Fibroblast of skin of right quadriceps (primary cell): Measurements from ENCODE around the gene TREML2.
"Not testable (repeated sequence)": the region's sequence is repeated elsewhere in the genome, so short reads cannot be mapped to it uniquely, and the experiment has no call there.

Experiments used
- DNase-seq: peaks from one replicate; pipeline ENCODE4 v3.0.0-alpha.2; 2013

Gene TREML2, protein sequence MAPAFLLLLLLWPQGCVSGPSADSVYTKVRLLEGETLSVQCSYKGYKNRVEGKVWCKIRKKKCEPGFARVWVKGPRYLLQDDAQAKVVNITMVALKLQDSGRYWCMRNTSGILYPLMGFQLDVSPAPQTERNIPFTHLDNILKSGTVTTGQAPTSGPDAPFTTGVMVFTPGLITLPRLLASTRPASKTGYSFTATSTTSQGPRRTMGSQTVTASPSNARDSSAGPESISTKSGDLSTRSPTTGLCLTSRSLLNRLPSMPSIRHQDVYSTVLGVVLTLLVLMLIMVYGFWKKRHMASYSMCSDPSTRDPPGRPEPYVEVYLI

DNA sequence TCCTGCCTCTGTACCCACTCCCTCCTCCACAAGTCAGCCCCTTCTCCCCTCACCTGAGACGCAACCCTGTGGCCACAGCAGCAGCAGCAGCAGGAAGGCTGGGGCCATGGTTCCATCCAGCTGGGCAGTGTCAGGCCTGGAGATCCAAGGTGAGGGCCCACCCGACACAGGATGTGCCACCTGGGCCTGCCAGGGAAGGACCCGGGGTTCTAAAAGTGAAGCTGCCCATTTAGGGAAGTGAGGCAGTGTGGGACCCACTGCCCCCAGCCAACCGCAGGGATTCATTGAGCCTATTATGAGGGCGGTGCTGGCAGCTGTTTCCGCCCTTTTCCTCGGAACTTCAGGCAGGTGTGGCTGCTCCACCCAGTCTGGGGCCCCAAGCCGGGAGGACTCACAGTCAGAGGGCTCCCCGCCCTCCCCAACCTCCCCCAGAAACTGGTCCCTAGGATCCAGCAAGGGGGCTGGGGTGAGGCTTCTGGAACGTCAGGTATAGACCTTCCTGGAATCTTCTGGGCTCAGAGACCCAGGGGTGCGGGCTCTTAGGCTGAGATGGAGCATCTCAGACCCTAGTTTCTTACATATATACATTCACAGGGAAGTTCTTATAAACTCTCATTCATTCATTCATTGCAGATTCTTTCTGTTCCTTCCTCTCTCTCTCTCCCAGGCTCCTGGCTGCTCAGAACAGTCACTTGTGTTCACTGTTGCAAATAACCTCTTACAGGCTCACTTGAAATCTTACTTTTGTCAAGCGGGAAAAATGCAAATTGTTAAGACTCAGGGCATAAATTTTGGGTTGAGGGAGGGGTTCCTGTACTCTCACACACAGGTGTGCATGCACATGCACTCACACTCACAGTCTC, at the start of gene TREML2:
Gene TREML2 (minus strand): TSS at position 249 of the 863 bp plus-strand sequence. CDS start 141 bp downstream, at position 108.
- DNase-seq, result no peak

DNA sequence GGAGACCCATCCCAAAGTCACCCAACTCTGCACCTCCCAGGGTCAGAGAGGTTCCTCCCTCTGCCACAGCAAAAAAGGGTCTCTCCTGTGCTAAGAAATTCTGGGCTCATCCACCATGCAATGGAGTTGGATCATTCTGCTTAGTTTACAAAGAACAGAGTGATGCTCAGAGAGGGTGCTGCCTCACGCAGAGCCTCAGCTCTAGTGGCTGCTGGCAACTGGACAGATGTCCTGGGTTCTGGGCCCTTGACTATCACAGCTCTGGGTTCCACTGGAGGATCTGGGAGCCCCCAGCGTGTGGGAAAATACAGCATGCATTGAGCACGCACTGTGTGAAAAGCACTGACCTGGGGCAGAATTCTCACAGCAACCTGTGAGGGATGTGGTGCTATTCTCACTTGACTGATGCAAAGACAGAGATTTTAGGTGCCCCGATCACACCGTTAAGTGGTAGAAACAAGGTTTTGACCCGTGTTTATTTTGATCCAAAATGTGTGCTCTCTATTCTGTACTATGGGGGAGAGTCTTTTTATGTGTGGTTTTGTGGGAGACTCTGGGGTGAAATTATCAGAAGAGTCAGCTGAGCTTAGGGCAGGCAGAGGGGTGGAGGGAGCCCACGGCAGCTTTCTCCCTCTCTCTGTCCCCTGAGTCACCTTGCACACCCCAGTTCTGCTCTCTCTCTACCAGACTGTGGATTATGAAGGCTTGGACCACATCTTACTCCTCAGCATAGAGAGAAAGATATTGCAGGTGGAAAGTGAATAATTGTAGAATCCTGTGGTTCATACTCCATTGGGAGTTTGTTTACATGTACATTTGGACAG, 47.1 kb upstream of the TREML2 start:
- DNase-seq, result no peak

DNA sequence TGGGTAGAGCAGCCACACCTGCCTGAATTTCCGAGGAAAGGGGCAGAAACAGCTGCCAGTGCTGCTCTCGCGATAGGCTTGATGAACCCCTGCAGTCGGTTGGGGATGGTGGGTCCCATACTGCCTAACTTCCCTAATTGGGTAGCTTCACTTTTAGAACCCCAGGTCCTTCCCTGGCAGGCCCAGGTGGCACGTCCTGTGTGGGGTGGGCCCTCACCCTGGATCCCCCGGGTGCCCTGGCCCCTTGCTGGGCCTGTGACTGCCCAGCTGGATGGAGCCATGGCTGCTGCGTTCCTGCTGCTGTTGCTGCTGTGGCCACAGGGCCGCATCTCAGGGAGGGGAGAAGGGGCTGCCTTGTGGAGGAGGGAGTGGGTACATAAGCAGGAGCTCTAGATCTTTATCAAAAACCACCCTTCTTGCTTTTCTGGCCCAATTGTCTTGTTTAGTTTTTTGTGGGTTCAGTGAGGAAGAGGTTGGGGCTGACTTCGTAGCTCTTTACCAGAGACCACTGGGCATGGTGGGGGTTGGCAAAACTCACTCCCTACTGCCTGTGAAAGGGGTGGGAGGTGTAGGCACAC, 46.4 kb upstream of the TREML2 start:
- no peak for DNase-seq

DNA sequence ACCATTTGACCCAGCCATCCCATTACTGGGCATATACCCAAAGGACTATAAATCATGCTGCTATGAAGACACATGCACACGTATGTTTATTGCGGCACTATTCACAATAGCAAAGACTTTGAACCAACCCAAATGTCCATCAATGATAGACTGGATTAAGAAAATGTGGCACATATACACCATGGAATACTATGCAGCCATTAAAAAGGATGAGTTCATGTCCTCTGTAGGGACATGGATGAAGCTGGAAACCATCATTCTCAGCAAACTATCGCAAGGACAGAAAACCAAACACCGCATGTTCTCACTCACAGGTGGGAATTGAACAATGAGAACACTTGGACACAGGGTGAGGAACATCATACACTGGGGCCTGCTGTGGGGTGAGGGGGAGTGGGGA, 45.6 kb upstream of the TREML2 start:
- not testable (repeated sequence) for DNase-seq

DNA sequence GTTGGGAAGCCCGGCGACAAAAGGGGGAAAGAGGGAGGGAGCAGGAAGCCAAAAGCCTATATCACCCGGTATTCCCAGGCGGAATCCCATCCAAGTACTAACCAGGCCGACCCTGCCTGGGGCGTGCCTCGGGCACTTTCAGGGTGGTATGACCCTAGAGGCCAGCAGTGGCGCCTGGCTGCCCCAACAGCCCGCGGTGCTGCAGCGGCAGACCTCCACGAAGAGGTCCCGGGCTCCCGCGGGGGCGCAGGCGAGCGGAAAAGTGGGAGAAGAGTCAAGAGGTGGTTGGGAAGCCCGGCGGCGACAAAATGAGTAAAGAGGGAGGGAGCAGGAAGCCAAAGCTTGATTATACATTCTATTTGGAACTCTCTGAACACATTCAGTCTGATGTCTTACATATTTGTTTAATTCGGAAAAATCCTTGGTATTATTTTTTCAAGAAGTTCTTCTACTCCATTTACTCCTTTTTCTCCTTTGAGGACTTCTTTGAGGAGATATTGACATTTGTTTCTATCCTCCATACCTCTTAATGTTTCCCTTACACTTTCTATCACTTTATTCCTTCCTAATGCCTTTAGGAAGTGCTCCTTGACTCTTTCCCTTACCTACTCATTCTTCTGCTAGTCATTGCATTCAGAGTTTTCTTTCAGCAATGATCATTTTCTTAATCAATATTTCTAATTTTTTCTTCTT, 38.7 kb upstream of the TREML2 start:
- DNase-seq, result no peak

DNA sequence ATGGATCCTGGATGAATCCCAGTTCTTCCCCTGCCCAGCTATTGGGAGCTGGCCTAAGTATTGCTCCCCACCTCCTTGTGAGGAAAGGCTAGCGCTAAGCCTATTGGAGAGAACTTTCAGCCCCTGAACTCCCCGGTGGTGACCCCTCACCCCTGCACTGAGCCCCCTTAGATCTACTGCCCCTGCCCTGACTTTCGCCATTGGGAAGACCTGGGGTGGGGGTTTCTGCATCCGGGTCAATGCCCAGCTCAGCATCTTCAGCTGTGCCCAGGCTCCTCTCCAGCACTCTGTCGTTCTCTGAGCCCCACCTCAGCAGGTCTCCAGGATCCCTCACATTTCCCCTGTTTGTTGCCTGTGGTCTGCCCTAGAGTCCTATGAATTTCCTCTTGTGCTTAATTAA, 36.2 kb upstream of the TREML2 start:
- no peak for DNase-seq

DNA sequence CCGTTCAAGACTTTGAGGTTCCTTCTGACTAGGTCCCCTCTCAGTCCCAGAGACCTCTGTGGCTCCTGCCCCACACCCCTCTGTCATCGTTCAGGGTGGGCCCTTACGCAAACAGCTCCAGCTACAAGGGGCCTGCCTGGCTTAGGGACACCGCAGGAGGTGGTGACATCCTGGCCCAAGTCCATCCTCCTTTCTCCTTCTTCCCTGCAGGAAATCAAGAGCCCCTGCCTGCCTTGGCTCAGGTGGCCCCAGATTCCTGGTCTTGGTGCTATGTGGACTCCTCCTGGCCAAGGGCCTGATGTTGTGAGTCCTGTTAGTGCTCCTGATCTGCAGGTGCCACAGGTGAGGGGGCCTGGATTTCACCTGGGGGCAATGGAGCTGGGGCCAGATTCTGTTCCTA, 35.3 kb upstream of the TREML2 start:
- no peak for DNase-seq

DNA sequence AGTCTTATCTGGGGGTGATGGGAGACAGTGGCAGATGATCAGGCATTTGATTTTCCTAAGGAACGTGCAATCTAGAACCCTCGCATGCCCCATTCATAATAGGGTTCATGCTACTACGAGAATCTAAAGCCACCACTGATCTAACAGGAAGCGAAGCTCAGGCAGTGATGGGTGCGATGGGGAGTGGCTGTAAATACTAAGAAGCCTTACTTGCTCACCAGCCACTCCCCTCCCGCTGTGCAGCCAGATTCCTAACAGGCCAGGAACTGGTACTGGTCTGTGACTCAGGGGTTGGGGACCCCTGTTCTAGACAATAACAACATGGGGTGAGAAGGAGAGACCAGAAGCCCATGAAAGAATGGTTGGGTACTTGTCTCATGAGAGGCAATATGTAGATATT, 31.7 kb upstream of the TREML2 start:
- DNase-seq, result no peak

DNA sequence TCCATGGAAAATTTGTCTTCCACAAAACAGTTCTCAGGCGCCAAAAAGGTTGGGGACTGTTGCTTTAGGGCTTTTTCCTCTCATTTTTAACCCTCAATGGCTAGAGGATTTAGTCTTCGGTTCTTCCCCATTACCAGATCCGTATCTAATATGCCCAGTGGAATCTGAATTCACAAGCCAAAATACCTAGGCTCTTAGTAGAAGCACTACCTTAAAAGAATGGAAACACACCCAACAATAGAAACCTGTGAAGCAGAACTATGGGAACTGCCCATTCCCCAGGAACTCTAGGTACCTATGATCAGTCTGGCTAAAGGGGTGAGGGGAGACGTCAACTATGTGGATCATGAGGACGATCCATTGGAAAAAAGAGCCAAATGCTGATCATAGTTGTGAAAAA, 30.3 kb upstream of the TREML2 start:
- DNase-seq, result no peak

DNA sequence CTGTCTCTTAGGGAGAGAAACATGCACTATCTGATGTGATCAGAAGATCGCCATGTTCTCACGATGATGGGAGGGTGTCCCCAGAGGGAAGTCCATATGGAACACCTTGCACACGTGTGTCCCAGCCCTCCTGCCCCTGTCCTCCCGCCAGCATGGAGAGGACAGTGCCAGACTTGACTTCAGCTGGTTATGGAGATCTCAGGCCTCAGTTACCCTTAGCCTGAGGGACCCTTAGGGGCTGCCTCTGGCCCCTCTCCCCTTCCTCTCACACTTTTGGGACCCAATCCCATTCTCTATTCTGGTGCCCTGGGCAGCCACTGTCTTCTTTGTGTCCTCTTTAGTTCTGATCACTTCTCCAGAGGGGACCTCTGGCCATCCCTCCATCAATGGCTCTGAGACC, 28.8 kb upstream of the TREML2 start:
- no peak for DNase-seq

DNA sequence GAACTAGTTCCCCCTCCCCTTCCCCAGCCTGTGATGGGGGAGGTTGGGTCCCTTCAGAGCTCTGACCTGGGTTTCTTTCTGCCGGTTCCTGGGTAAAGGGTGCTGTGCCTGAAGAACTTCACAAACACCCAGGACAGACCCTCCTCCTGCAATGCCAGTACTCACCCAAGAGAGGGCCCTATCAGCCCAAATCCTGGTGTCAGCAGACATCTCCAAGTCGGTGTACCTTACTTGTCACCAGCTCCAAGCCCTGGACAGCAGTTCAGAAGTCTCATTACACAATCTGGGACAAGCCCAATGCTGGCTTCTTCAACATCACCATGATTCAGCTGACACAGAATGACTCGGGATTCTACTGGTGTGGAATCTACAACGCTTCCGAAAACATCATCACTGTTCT, 27.7 kb upstream of the TREML2 start:
- DNase-seq, result no peak

DNA sequence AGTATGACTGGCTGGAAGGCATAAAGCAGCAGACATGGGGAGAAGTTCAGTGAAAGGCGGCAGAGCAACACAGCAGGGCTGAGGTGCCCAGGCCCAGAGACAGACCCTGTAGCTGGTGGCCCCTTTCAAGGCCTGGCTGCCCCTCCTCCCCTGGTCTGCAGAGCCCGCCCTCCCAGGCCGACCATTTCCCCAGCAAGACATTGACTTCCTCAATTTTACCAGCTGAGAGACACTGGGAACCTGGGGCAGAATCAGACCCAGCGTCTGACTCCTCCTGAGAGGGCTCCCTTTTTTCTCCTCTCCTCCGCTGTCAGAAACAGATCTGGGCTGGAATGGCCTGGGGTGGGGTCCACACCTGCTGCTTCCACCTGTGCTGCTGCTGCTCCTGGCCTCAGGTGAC, 27.1 kb upstream of the TREML2 start, which contains the start of gene TREML4:
Gene TREML4 (plus strand): TSS at position 254 of the 400 bp plus-strand sequence. CDS start 79 bp downstream, at position 333.
- no peak for DNase-seq

DNA sequence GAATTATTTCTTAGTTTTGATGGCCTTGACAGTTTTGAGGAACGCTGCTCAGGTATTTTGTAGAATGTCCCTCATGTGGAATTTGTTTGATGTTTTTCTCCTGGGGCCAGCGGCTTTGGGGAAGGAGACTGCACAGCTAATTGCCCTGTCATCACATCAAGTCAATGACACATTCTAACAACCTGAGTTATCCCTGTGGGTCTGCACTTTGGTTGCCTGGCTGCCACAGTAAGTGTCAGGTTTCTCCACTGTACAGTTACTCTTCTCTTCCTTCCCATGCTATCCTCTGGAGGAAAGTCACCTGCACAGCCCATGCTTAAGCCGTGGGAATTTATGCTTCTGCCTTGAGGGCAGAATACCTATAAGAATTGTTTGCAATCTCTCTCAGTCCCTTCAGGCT, 25.8 kb upstream of the TREML2 start:
- no peak for DNase-seq

DNA sequence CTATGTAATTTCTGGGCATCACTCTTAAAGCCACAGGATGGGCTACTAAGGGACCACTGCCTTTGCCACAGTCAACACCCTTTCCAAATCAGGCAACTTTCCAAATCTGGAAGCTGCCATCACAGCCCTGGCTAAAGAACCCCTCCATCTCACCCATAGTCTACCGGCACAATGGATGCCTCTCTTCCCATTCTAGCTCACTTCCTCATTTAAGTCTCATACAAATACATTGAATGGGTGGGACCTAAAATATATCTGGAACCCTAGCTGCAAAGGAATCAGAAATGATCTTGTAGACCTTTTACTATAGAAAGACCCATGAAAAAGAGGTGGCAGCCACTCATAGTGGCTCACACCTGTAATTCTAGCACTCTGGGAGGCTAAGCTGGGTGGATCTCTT, 23.9 kb upstream of the TREML2 start:
- DNase-seq, result no peak

DNA sequence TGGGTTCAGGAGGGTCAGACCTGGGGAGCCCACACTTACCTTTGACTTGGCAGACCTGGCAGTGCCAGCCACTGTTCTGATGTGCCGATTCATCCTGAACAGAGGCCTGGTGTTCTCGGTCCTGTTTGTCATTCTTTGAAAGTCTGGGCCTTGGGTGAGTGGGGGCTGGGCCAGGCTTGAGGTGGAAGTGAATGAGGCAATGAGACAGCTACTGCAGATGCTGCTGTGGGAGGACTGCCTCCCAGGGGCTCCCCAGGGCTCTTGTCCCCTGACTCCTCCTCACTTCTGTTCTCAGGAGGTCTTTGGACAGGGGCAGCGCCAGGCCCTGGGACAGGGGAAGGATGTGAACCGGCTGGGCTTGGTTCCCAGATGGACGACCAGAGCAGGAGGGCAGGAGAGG, 21.6 kb upstream of the TREML2 start:
- no peak for DNase-seq

DNA sequence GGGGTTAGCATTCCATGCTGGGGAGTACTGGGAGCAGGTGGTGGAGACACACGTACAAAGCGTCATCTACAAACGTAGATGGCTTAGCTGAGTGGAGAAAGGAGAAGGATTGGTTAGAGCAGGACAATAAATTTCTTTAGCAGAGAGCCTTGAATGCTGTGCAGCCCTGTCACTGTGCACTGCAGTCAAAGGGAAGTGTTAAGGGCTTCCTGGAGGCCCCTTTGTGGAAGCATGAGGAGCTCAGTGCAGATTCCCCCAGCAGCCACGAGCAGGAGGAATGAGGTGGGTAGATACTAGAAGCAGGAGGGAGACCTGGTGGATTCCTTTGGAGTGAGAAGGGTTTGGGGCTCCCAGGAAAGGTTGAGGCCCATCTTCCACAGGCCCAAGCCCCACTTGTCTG, 21.1 kb upstream of the TREML2 start:
- DNase-seq, result no peak

DNA sequence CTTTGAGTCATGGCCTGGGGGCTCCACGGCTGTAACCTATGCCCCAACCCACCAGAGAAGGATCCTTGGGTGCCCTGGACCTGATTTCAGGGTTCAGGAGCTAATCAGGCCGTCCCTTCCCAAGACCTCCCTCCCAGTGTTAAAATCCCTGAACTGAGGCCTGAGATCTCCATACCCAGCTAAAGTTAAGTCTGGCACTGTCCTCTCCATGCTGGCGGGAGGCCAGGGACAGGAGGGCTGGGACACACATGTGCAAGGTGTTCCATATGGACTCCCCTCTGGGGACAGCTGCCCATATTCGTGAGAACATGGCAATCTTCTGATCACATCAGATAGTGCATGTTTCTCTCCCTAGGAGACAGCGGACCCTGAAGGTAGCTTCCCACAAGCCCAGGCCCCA, 15.7 kb upstream of the TREML2 start:
- DNase-seq, result no peak

DNA sequence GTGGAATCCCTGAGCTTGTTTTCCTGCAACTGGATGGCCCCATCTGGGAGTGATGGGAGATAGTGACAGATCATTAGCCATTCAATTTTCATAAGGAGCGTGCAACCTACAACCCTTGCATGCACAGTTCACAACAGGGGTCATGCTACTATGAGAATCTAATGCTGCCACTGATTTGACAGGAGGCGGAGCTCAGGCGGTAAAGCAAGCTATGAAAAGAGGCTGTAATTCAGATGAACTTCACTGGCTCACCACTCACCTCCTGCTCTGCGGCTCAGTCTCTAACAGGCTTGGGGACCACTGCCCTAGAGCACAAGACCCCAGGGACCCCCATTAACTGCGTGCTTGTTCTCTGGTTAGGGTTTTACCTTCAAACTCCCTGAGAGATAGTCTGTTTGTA, 14.8 kb upstream of the TREML2 start:
- DNase-seq, result no peak

DNA sequence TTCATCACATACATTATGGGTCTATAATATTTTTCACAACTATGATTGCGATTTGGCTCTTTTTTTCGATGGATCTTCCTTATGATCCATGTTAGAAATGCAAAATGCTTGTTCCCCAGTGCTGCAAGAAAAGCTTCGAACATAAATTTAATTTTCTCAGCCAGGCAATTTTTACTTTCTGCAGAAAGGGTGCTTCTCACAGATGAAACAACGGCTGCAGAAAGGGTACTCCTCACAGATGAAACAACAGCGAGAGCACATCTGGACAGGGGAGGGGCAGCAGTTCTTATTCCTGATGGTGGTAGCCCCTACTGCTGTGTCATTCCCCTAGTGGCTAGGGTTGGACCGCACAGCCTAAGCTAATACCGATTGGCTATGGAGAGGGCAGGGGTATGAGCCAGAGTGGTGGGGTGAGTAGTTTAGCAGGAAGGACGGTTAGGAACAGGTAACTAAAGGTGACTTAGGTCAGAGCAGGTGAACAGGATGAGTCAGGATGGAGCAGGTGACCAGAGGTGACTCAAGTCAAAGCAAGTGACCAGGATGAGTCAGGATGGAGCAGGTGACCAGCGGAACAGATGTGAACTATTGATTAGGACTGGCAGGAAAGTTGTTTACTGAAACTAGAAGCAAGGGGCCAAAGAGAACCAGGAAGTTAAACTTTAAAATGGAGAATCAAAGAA, 13.8 kb upstream of the TREML2 start:
- no peak for DNase-seq

DNA sequence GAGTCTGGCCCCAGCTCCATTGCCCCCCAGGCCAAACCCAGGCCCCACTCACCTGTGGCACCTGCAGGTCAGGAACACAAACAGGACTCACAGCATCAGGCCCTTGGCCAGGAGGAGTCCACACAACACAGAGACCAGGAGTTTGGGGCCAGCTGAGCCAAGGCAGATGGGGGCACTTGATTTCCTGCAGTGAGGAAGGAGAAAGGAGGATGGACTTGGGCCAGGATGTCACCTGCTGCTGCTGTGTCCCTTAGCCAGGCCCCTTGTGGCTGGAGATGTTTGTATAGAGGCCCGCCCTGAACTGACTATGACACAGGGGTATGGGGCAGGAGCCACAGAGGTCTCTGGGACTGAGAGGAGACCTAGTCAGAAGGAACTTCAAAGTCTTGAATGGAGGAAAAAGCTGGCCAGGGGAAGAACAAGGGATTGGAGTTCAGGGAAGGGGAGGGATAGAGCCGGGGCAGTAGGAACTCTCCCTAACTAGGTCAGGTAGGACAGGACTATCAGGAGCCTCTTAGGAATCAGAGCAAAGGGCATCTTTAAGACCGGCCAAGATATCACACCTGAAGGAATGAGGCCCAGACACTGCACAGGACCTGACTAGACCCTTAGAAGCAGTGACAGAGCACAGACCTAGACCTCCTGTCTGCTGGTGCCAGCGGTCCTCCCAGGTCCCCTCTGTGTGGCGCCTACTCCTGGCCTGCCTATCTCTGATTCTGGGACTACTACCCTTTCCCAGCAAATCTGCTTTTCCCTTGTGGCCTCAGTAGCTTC, 8.8 kb upstream of the TREML2 start:
- no peak for DNase-seq
